Lower lobe of right lung (tissue), 2 donors: ENCODE data around the gene PEAK1. TPM values are rescaled to one million over a fixed set of nuclear protein-coding genes. Genes with fewer than 3 reads are reported as not detected.
A peak's percentile ranks its signal among the peaks of the same experiment; 100 is the strongest.
"Not testable (repeated sequence)": the region's sequence is repeated elsewhere in the genome, so short reads cannot be mapped to it uniquely, and the experiment has no call there.

Experiments
- ATAC-seq, 2 donors: fragments of 200-7000 bp; cut with Tn5 transposase; one replicate each; pipeline ENCODE4 v1.9.1; 2020 to 2022; ENCODE audit warnings: mild to moderate bottlenecking in 2 of 2, moderate library complexity in 2 of 2
- DNase-seq: peaks from one replicate; pipeline ENCODE4 v3.0.0-alpha.2; 2020
- H3K27ac ChIP-seq: fragments of 200-600 bp; one replicate; pipeline ENCODE4 v1.8.0; 2022
- H3K27me3 ChIP-seq: fragments of 200-600 bp; one replicate; pipeline ENCODE4 v1.8.0; 2022; ENCODE audit warnings: low read depth
- H3K36me3 ChIP-seq: fragments of 200-600 bp; one replicate; pipeline ENCODE4 v1.8.0; 2022; ENCODE audit warnings: mild to moderate bottlenecking
- H3K4me1 ChIP-seq: fragments of 200-600 bp; one replicate; pipeline ENCODE4 v1.8.0; 2022
- H3K4me3 ChIP-seq: fragments of 200-600 bp; one replicate; pipeline ENCODE4 v1.8.0; 2022; ENCODE audit warnings: mild to moderate bottlenecking
- H3K9me3 ChIP-seq: fragments of 200-600 bp; one replicate; pipeline ENCODE4 v1.8.0; 2022
- CTCF ChIP-seq: fragments of 200-600 bp; IDR thresholded peaks from one replicate; pipeline ENCODE4 v1.8.0; 2022; ENCODE audit warnings: antibody characterized with exemption, mild to moderate bottlenecking
- intact Hi-C: fragments of 100-400 bp; cut with DNase I; formaldehyde crosslinking; loops from one replicate; pipeline ENCODE4 v1.11.0; 2022
- total RNA-seq: library from RNA; stranded (reverse); fragmentation: NEBNext Ultra II Directional; extraction: Animal tissue kit (Norgen Biotek cat#: 25700); gene quantifications from one replicate; pipeline ENCODE4 v1.2.1, GENCODE V29; 2021
- donor health status: DM: no; HTN: yes; CAD: no; lungs with severe emphysema.

PEAK1 gene
- total RNA-seq, 1 donor from 2014 or later = 112 TPM

GRCh38 chr15:77413699-77414349 is 6.1 kb downstream of the PEAK1 start:
- Histone ChIP-seq H3K36me3 (no peaks in the 10 kb centered on the region), H3K4me3 (no peak overlapping the region), H3K27me3 (no peaks in the 10 kb centered on the region), H3K4me1 (peaks cover 62% of the 10 kb centered on the region), H3K9me3 (no peaks in the 10 kb centered on the region), H3K27ac (no peak overlapping the region)
- DNase-seq (no peak), ATAC-seq (no peak)
- no peak for TF ChIP-seq CTCF
- intact Hi-C loops = no loop called here

GRCh38 chr15:77412972-77413698 is 6.8 kb downstream of the PEAK1 start:
- no peak for ATAC-seq
- H3K4me1 ChIP-seq = peaks cover 56% of the 10 kb centered on the region
- DNase-seq = no peak
- H3K27me3 ChIP-seq = no peaks in the 10 kb centered on the region
- no peak for TF ChIP-seq CTCF
- intact Hi-C loops = no loop called here
- H3K27ac ChIP-seq = no peak overlapping the region
- H3K36me3 ChIP-seq = no peaks in the 10 kb centered on the region
- H3K4me3 ChIP-seq = no peak overlapping the region
- no peaks in the 10 kb centered on the region for H3K9me3 ChIP-seq

GRCh38 chr15:77411619-77411976 is 8.3 kb downstream of the PEAK1 start:
- Histone ChIP-seq H3K9me3 (no peaks in the 10 kb centered on the region), H3K4me3 (no peak overlapping the region), H3K4me1 (peaks cover 50% of the 10 kb centered on the region), H3K36me3 (no peaks in the 10 kb centered on the region), H3K27ac (no peak overlapping the region), H3K27me3 (no peaks in the 10 kb centered on the region)
- TF ChIP-seq CTCF = no peak
- DNase-seq = no peak
- intact Hi-C loops = no loop called here
- no peak for ATAC-seq

GRCh38 chr15:77410701-77411618 is 8.9 kb downstream of the PEAK1 start:
- Histone ChIP-seq H3K27ac (no peak overlapping the region), H3K36me3 (no peaks in the 10 kb centered on the region), H3K4me1 (peaks cover 44% of the 10 kb centered on the region), H3K9me3 (no peaks in the 10 kb centered on the region), H3K27me3 (no peaks in the 10 kb centered on the region), H3K4me3 (no peak overlapping the region)
- no peak for TF ChIP-seq CTCF
- intact Hi-C loops = no loop called here
- ATAC-seq = peak in 1 of 2 donors; percentile 14
- no peak for DNase-seq

- peaks cover 36% of the 10 kb centered on the region for H3K4me1 ChIP-seq
- ATAC-seq = not testable (repeated sequence)
Measured at GRCh38 chr15:77410157-77410500, 9.8 kb downstream of the PEAK1 start.

More at GRCh38 chr15:77410157-77410500, 9.8 kb downstream of the PEAK1 start:
- H3K27me3 ChIP-seq, DNase-seq, H3K36me3 ChIP-seq, H3K27ac ChIP-seq, intact Hi-C loops, H3K9me3 ChIP-seq, H3K4me3 ChIP-seq: not testable (repeated sequence)
